Stimulated activated effector memory CD8-positive, alpha-beta T cell treated with anti-CD3 and anti-CD28 coated beads, Interleukin-12 subunit alpha, Interleukin-12 subunit beta, amount 100 ng/mL, for 72 hours (primary cell): ENCODE results near the gene ZNF273.

Experiments
- ATAC-seq: fragments of 150-1000 bp; cut with Tn5 transposase; 2 replicates; pipeline ENCODE4 v1.10.0; 2021
- DNase-seq, 2 donors: peaks; one replicate each; pipeline ENCODE4 v3.0.0; 2021 to 2022; ENCODE audit warnings: low spot score in 2 of 2
- H3K27ac Mint-ChIP-seq: one replicate; pipeline ENCODE4 v1.8.0; 2022; ENCODE audit warnings: mild to moderate bottlenecking, mixed read lengths
- H3K36me3 Mint-ChIP-seq: one replicate; pipeline ENCODE4 v1.8.0; 2022; ENCODE audit warnings: mild to moderate bottlenecking, mixed read lengths
- H3K4me1 Mint-ChIP-seq: one replicate; pipeline ENCODE4 v1.8.0; 2022; ENCODE audit warnings: mixed read lengths
- H3K4me3 Mint-ChIP-seq: one replicate; pipeline ENCODE4 v1.8.0; 2022; ENCODE audit warnings: mild to moderate bottlenecking, mixed read lengths
- H3K9me3 Mint-ChIP-seq: one replicate; pipeline ENCODE4 v1.8.0; 2022; ENCODE audit warnings: mixed read lengths

ZNF273 gene

DNA sequence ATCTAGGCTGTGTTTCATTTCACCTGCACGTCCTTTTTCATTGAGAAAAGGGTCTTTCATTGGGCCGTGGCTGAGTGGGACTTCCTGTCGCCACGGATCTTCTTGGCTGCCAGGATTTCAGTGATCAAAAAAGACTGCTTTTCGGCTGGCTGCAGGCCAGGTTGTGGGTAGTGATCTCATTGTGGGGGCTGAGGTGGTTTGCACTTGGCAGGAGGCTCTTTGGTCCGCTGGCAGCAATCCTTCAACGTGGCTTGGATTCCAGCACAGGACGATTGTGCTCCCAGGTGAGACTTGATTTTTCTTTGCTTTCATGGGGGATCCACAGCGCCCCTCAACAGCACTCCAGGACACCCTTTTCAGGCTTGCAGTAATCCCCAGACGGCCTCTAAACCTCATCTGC lies 29.0 kb upstream of the ZNF273 start:
- ATAC-seq (no peak), DNase-seq (no peak)
- H3K27ac Mint-ChIP-seq, result no peak overlapping the region
- H3K4me1 Mint-ChIP-seq, result peaks cover 12% of the 10 kb centered on the region
- H3K9me3 Mint-ChIP-seq, result no peaks in the 10 kb centered on the region
- H3K36me3 Mint-ChIP-seq, result no peaks in the 10 kb centered on the region
- no peak overlapping the region for H3K4me3 Mint-ChIP-seq

DNA sequence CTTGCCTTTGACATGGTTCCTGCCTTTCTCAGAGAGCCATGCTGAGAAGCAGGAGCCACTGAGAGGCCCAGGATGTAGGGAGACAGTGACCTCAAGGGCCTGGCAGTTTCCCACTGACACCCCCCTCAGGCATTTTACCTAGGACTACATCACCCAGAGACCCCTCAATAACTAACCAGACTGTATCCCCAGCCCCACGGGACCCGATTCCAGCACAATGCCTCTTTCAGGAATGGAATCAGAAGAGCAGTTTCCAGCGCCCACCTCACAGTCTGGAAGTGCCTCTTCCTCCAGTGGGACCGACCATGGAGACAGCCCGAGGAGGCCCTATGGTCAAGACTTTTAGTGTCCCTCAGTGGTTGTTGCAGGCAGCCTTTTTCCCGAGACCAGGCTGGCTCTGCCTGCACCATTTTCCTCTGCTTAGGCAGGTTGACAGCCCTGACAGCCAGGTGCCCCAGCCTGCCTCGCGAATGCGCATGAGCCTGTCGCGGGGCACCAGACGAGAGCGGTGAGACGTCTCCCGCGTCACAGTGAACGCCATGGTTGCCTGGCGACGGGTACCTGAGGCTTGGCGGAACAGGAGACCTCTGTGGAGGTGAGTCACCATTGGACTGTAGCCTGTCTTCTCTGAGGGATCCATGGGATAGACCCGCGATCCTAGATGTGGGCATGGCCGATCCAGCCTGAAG lies 28.4 kb upstream of the ZNF273 start:
- Mint-ChIP-seq H3K27ac (no peak overlapping the region), H3K9me3 (no peaks in the 10 kb centered on the region)
- no peak for ATAC-seq

DNA sequence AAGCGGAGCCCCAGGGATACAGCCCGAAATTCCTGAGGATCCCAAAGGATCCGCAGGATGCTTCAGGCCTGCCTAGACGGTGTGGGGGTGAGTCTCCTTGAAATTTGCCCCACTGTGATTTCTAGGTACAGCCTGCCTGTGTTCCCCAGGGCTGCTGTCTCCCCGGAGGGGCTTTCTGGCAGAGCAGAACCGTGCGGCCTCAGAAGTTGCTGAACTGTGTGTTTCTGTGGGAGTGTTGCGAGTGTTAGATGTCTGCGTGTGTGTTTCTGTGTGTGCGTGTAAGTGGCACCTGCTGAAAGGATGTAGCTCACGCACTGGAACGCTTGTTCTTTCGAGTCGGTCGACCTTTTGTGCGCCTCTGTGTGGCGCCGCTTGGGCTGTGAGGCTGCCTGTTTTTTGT lies 27.8 kb upstream of the ZNF273 start:
- DNase-seq (no peak), ATAC-seq (no peak)
- H3K4me3 Mint-ChIP-seq, result no peak overlapping the region
- H3K4me1 Mint-ChIP-seq, result peaks cover 12% of the 10 kb centered on the region
- H3K27ac Mint-ChIP-seq, result no peak overlapping the region
- no peaks in the 10 kb centered on the region for H3K36me3 Mint-ChIP-seq
- no peaks in the 10 kb centered on the region for H3K9me3 Mint-ChIP-seq

More for the DNA sequence above, 28.4 kb upstream of the ZNF273 start:
- H3K4me3 Mint-ChIP-seq, result no peak overlapping the region
- no peak for DNase-seq
- H3K4me1 Mint-ChIP-seq, result peaks cover 12% of the 10 kb centered on the region
- no peaks in the 10 kb centered on the region for H3K36me3 Mint-ChIP-seq

DNA sequence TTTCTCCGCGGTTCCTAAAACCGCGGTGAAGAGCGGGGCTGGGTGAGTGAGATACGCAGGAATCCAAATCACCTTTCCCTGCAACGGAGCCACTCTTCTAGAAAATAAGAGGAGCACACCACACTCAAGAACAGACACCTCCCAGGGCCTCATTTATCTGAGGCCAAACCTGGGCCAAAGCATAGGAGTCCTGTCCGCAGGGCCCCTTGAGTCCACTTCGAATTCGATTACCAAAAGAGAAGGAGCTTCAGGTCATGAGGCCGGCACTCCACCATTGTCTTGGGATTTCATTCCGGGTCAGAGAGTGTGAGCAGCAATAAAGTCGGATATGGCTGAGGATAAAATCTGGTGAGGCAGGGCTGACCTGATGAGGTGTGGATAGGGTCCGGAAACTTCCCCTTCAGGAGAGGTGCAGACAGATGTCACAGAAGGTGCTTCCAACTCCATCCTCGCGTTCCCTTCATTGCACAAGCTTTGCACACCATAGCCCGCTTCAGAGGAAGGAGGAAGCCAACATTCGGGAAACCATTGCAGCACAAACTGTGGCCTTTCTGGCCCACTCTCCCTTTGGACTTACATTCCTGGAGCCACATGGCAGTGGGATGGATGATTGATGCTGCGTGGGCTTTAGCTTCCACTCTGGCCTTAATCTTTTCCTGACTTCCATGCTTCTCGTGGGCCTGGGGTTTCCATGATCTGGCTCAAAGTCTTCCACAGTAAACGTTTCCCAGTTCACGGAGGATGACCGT lies 27.2 kb upstream of the ZNF273 start:
- Mint-ChIP-seq H3K4me1 (peaks cover 12% of the 10 kb centered on the region), H3K36me3 (no peaks in the 10 kb centered on the region), H3K9me3 (no peaks in the 10 kb centered on the region), H3K27ac (no peak overlapping the region), H3K4me3 (no peak overlapping the region)
- no peak for ATAC-seq
- DNase-seq, result no peak

DNA sequence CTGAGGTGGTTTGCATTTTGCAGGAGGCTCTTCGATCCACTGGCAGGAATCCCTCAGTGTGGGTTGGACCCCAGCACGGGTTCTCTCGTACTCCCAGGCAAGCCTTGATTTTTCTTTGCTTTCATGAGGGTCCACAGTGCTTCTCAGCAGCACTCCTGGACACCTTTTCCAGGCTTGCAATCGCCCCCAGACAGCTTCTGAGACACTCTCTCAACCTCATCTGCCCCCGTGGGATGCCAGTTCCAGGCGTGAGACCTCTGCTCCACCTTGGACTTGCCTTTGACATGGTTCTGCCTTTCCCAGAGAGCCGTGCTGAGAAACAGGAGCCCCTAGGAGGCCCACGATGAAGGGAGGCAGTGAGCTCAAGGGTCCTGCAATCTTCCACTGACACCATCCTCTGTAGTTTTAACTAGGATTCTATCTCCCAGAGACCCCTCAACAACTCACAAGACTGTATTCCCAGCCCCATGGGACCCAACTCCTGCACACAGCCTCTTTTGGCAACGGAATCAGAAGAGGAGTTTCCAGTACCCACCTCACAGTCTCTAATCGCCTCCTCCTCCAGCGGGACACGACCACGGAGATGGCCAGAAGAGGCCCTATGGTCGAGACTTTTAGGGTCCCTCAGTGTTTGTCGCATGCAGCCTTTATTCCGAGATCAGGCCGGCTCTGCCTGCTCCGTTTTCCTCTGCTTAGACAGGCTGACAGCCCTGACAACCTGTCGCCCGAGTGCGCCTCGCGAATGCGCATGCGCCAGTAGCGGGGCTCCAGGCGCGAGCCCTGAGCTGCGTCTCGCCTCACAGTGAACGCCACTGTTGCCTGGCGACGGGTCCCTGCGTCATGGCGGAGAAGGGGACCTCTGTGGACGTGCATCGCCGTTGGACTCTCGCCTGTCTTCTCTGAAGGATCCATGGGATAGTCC lies 26.0 kb upstream of the ZNF273 start:
- Mint-ChIP-seq H3K4me3 (peak overlapping the region; percentile 70), H3K36me3 (no peaks in the 10 kb centered on the region), H3K4me1 (peaks cover 14% of the 10 kb centered on the region), H3K9me3 (no peaks in the 10 kb centered on the region), H3K27ac (peak overlapping the region; percentile 80)
- ATAC-seq (peak; percentile 90), DNase-seq (peak; percentile 50 to 75)

DNA sequence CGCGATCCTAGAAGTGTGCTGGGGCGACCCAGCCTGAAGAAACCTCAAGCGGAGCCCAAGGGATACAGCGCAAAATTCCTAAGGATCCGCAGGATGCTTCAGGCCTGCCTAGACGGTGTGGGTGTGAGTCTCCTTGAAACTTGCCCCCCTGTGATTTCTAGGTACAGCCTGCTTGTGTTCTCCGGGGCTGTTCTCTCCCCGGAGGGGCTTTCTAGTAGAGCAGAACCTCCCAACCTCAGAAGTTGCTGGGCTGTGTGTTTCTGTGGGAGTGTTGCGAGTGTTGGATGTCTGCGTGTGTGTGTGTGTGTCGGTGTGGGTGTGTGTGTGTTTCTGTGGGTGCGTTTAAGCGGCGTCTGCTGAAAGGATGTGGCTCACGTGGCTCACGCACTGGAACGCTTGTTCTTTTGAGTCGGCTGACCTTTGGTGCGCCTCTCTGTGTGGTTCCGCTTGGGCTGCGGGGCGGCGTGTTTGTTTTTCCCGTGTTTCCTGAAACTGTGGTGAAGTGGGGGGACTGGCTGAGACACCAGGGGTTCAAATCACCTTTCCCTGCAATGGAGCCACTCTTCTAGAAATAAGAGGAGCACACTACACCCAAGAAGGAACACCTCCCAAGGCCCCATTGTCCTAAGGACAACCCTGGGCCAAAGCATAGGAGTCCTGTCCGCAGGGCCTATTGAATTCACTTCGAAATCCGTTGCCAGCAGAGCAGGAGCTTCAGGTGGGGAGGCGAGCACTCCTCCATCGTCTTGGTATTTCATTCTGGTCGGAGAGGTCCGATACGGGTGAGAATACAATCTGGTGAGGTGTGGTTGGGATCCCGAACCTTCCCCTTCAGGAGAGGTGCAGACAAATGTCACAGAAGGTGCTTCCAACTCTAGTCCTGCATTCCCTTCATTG lies 25.1 kb upstream of the ZNF273 start:
- peak; percentile 38 for ATAC-seq
- peak in 1 of 2 donors; percentile 28 for DNase-seq

DNA sequence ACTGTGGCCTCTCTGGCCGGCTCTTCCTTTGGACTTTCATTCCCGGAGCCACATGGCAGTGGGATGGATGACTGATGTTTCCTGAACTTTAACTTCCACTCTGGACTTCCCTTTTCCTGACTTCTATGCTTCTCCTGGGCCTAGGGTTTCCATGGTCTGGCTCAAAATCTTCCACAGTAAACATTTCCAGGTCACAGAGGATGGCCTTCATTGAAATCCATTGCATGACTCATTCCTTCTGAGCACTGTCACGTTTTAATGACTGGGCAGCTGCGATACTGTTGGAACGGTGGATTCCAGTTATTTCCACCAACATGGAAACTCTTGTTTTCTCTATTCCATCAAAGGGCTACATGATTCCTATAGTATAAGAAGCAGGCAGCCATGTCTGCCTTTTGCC lies 24.4 kb upstream of the ZNF273 start:
- Mint-ChIP-seq H3K4me3 (no peak overlapping the region), H3K9me3 (no peaks in the 10 kb centered on the region), H3K36me3 (no peaks in the 10 kb centered on the region), H3K27ac (no peak overlapping the region), H3K4me1 (peaks cover 24% of the 10 kb centered on the region)
- DNase-seq, result no peak
- ATAC-seq, result no peak

More for the DNA sequence above, 25.1 kb upstream of the ZNF273 start:
- peaks cover 23% of the 10 kb centered on the region for H3K4me1 Mint-ChIP-seq
- peak overlapping the region; percentile 80 for H3K27ac Mint-ChIP-seq
- H3K9me3 Mint-ChIP-seq, result no peaks in the 10 kb centered on the region
- peak overlapping the region; percentile 70 for H3K4me3 Mint-ChIP-seq
- no peaks in the 10 kb centered on the region for H3K36me3 Mint-ChIP-seq

DNA sequence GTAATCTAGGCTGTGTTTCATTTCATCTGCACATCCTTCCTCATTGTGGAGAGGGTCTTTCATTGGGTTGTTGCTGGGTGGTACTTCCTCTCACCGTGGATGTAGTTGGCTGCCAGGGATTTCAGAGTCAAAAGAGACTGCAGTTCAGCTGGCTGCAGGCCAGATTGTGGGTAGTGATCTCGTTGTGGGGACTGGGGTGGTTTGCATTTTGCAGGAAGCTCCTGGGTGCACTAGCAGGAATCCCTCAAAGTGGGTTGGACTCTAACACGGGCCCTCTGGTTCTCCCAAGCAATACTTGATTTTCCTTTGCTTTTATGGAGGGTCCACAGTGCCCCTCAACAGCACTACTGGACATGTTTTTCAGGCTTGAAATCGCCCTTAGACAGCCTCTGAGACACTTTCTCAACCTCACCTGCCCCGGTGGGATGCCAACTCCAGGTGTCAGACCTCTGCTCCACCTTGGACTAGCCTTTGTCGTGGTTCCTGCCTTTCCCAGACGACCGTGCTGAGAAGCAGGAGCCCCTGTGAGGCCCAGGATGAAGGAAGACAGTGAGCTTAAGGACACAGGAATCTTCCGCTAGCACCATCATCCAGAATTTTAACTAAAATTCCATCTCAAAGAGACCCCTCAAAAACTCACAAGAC lies 23.9 kb upstream of the ZNF273 start:
- Mint-ChIP-seq H3K36me3 (no peaks in the 10 kb centered on the region), H3K4me3 (no peak overlapping the region), H3K27ac (no peak overlapping the region), H3K4me1 (peaks cover 24% of the 10 kb centered on the region), H3K9me3 (no peaks in the 10 kb centered on the region)
- DNase-seq (peak in 1 of 2 donors; percentile 42), ATAC-seq (no peak)

DNA sequence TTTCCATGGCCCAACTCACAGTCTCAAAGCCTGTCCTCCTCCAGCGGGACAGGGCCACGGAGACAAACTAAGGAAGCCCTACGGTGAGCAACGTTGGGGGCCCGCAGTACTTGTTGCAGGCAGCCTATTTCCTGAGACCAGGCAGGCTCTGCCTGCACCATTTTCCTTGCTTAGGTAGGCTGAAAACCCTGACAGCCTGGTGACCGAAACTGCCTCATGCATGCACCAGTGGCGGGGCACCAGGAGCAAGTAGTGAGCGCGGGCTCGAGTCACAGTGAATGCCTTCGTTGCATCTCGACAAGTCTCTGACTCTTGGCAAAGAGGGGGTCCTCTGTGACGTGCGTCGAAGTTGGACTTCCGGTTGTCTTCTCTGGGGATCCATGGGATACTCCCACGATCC lies 23.3 kb upstream of the ZNF273 start:
- Mint-ChIP-seq H3K27ac (no peak overlapping the region), H3K4me1 (peaks cover 24% of the 10 kb centered on the region), H3K9me3 (no peaks in the 10 kb centered on the region), H3K4me3 (no peak overlapping the region), H3K36me3 (no peaks in the 10 kb centered on the region)
- no peak for ATAC-seq
- DNase-seq, result no peak

DNA sequence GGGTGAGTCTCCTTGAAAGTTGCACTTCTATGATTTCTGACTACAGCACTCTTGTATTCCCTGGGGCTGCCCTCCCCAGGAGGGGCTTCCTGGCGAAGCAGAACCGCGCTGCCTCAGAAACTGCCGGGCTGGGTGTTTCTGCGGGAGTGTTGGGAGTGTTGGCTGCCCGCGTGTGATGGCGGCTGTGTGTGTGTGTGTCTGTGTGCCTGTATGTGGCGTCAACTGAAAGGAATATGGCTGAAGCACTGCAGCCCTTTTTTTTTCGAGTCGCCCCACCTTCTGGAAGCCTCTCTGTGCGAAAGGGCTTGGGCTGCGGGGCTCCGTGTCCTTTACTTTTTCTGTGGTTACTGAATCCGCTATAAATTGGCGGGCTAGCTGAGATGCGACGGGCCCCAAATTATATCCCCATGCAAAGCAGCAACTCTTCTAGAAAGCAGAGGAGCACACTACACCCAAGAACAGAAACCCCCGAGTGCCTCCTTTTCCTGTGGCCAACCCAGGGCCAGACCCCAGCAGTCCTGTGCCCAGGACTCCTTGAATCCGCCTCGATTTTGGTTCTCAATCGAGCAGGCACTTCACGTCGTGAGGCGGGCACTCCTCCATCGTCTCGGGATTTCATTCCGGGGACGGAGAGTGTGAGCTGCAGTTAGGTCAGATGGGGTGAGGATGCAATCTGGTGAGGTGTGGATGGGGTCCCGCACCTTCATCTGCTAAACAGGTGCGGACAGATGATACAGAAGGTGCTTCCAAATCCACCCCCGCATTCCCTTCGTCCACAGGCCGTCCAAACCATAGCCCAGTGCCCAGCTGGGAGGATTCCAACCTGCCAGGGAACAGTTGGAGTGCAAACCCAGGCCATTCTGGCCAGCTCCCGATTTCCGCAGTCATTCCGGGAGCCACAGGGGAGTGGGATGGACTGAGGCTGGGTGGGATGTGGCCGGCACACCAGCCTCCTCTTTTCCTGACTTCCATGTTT lies 22.5 kb upstream of the ZNF273 start:
- no peaks in the 10 kb centered on the region for H3K36me3 Mint-ChIP-seq
- H3K27ac Mint-ChIP-seq, result no peak overlapping the region
- DNase-seq, result peak in 1 of 2 donors; percentile 43
- no peak for ATAC-seq
- H3K4me3 Mint-ChIP-seq, result no peak overlapping the region
- no peaks in the 10 kb centered on the region for H3K9me3 Mint-ChIP-seq
- peaks cover 24% of the 10 kb centered on the region for H3K4me1 Mint-ChIP-seq

DNA sequence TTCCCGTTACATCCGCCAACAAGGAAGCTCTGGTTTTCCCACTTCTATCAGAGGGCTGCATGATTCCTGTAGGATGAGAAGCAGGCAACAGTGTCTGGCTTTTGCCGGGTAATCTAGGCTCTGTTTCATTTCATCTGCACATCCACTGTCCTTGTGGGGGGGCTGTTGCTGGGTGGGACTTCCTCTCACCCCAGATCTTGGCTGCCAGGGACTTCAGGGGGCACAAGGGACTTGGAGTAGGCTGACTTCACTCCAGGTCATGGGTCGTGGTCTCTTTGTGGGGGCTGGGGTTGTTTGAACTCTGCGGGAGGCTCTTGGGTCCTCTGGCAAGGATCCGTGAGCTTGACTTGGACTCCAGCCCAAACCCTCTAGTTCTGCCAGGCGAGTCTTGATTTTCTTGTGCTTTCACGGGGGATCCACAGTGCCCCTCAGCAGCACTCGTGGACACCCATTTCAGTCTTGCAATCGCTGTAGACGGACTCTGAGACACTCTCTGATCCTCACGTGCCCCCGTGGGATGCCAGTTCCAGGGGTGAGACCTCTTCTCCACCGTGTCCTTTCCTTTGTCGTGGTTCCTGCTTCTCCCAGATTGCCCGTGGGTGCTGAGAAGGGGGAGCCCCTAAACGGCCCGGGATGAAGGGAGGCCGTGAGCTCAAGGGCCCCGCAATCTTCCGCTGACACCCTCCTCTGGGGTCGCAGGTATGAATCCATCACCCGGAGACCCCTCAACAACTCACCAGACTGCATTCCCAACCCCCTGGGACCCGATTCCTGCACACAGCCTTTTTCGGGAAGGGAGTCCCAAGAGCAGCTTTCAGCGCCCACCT lies 21.4 kb upstream of the ZNF273 start:
- no peak for ATAC-seq
- DNase-seq, result peak in 1 of 2 donors; percentile 40
- no peak overlapping the region for H3K27ac Mint-ChIP-seq
- H3K9me3 Mint-ChIP-seq, result no peaks in the 10 kb centered on the region
- H3K4me3 Mint-ChIP-seq, result peak overlapping the region; percentile 65
- no peaks in the 10 kb centered on the region for H3K36me3 Mint-ChIP-seq
- peaks cover 24% of the 10 kb centered on the region for H3K4me1 Mint-ChIP-seq

DNA sequence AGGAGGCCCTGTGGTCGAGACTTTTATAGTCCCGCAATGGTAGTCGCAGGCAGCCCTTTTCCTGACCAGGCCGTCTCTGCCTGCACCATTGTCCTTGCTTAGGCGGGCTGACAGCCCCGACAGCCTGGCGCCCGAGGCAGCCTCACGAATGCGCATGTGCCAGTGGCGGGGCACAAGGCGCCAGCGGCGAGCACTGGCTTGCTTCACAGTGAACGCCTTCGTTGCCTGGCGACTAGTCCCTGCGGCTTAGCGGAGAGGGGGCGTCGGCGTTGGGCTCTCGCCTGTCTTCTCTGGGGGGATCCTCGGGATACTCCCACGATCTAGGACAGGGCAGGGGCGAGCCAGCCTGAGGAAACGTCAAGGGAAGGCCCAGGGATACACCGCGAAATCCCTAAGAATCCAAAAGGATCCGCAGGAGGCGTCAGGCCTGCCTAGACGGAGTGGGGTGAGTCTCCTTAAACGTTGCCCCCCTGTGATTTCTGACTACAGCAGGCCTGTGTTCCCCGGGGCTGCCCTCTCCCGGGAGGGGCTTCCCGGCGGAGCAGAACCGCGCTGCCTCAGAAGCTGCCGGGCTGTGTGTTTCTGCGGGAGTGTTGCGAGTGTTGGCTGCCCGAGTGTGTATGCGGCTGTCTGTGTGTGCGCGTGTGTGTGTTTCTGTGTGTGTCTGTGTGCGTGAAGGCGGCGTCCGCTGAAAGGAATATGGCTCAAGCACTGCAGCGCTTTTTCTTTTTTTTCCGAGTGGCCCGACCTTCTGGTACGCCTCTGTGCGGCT lies 20.5 kb upstream of the ZNF273 start:
- Mint-ChIP-seq H3K27ac (no peak overlapping the region), H3K4me3 (peak overlapping the region; percentile 65), H3K9me3 (no peaks in the 10 kb centered on the region), H3K36me3 (no peaks in the 10 kb centered on the region), H3K4me1 (peaks cover 18% of the 10 kb centered on the region)
- DNase-seq, result peak in 1 of 2 donors; percentile 49
- ATAC-seq, result peak; percentile 50
